Motor neuron (in vitro differentiated cells): ENCODE measurements around the gene SENP3. TPM values are rescaled to one million over a fixed set of nuclear protein-coding genes. Genes with fewer than 3 reads are reported as not detected.

Source experiments
- ATAC-seq, 8 experiments: fragments of 200-7000 bp; cut with Tn5 transposase; replicated peaks in 6 of 8; 2 replicates each; pipeline ENCODE4 v1.8.0; 2021; ENCODE audit warnings: mild to moderate bottlenecking in 8 of 8, moderate library complexity in 8 of 8
- H3K27ac ChIP-seq, 2 donors: fragments of 250-450 bp; sonication (Bioruptor Pico); 2 replicates each; pipeline ENCODE4 v1.9.0; 2021; ENCODE audit warnings: antibody characterized with exemption in 2 of 2, mild to moderate bottlenecking in 2 of 2, moderate library complexity in 1 of 2
- H3K4me1 ChIP-seq, 2 donors: fragments of 250-450 bp; sonication (Bioruptor Pico); replicated peaks in 1 of 2; 2 replicates each; pipeline ENCODE4 v1.6.1; 2021; ENCODE audit warnings: antibody characterized with exemption in 2 of 2, mild to moderate bottlenecking in 2 of 2, moderate library complexity in 1 of 2
- H3K4me3 ChIP-seq, 5 donors: fragments of 250-450 bp; sonication (Bioruptor Pico); 2 replicates each; pipeline ENCODE4 v1.9.0; 2021; ENCODE audit warnings: antibody characterized with exemption in 5 of 5, mild to moderate bottlenecking in 5 of 5, moderate library complexity in 4 of 5
- WGBS, 10 experiments: fragments of 450-650 bp; shearing (Covaris generic); methylation state at CpG; one replicate each; pipeline ENCODE4 v1.0.0; 2022; 5-methylcytosine and 5-hydroxymethylcytosine counted together
- in situ Hi-C, 9 experiments: fragments of 400-800 bp; cut with MboI; loops; one replicate each; pipeline ENCODE4 v1.15.0; 2021; ENCODE audit warnings: low sequenced_read_pairs in 9 of 9, low pct_unique_long_range_greater_than_20kb in 2 of 9; ENCODE audit not compliant: unreplicated experiment in 9 of 9
- total RNA-seq, 8 experiments: library from RNA; unstranded; fragments of 300-600 nt; gene quantifications; 2 replicates each; pipeline versions ENCODE4 v1.2.3 to v1.2.4, GENCODE V29; 2022

Gene SENP3
- total RNA-seq, 8 experiments from 2014 or later, result 37.9 to 75.0 (median 50.2) TPM

DNA sequence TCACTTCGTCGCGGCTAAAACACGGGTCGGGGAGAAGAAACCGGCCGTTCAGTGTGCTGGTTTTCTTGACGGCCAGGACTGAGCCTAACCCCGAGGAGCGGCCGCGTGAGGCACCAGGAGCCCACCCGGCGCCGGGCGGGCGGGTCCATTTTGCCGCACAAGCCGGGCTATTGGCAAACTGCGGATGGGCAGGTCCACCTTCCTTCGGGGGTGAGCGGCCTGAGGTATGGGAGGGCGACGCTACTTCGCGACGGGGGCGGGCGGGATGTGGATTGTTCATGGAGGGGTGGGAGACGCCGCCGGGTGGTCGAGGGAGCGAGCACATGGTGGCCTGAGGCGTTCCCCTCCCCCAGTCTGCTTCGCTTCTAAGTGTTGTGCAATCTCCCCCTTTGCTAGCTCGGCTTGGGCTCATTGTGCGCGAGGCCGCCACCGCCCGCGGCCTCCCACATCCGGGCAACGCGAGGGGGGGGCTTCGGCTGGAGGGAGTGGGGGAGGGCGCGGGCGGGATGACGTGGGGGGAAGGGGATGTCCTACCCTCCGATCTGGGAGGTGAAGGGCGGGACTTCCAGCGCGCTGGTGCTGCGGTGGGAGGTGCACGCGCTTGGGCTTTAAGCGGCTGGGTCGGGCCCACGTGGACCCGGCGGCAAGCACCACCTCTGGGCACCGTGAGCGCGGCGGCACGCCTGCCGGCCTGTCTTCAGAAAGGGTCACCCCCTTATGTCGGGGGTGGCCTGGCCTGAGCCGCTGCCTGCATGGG is 11.8 kb downstream of the SENP3 start:
- WGBS, 10 experiments, result 0 to 2% methylated on average over 8 to 10 of the region's 71 CpGs; no CpG with 5 or more reads in 8 of the 10 experiments
- Histone ChIP-seq H3K27ac (peak overlapping the region; percentile 85 to 95), H3K4me1 (peaks cover 16 to 17% of the 10 kb centered on the region in 2 donors), H3K4me3 (peak overlapping the region; percentile 74 to 95 (median 85))
- ATAC-seq, result peak; percentile 9 to 60 (median 48)
- in situ Hi-C loops, result loop anchor here in 1 of 9 experiments (25.0 kb wide), 1 partner anchor 536 kb away; the partner anchor contains the start of genes SLC16A11 and SLC16A13

DNA sequence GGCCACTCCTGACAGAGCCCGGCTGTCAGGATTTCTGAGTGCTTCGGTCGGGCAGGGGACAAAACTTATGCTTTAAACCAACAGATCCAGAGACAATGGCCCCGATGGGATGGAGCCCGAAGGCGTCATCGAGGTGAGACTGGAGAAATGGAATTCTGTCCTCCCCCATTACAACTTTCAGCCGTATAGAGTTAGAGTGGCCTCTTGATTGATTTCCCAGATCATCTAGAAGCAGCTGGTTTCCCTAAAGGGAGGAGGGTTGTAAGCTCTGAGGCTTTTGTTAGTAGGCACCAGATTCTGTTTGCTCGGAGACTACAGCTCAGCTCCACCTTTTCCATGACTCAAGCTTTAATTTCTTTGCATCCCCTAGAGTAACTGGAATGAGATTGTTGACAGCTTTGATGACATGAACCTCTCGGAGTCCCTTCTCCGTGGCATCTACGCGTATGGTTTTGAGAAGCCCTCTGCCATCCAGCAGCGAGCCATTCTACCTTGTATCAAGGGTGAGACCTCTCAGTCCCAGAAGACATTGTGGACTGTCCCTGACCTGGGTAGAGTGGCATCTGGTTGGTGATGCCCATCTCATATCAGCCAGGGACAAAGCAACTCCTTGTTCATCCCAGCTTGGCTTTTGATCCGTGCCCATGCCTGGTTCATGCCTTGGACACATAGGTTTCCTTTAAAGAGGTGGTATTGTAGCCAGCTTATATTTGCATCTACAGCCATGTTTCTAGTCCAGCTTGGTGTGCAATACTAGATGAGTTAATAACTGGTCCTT is 12.6 kb downstream of the SENP3 start:
- Histone ChIP-seq H3K27ac (peak overlapping the region; percentile 85 to 95), H3K4me3 (peak overlapping the region; percentile 74 to 95 (median 85)), H3K4me1 (peaks cover 16 to 18% of the 10 kb centered on the region in 2 donors)
- WGBS, 10 experiments, result 0 to 40% (median 21%) methylated on average over 1 to 11 of the region's 15 CpGs; no CpG with 5 or more reads in 2 of the 10 experiments
- no peak for ATAC-seq
- in situ Hi-C loops, result loop anchor here in 1 of 9 experiments (25.0 kb wide), 1 partner anchor 537 kb away; the partner anchor contains the start of genes SLC16A11 and SLC16A13

DNA sequence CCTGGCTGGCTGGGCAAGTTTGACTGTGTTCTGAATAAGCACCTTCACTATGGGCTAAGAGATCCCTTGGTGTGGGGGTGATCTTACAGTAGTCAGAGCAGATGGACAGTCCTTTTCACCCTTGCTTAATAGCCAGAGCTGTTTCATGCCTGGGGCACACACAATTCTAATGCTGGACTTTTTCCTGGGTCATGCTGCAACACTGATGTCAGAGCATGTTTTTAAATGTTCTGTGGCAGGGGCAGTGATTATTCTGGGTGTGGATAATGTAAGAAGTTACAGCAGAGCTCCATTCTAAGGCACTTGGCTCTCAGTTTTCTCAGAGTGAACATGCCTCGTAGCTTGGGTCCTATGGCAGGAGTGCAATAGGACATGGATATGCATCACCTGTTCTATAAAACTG is 13.8 kb downstream of the SENP3 start:
- WGBS, 10 experiments, result 75 to 100% (median 86%) methylated on average over 1 of the region's 1 CpG; no CpG with 5 or more reads in 7 of the 10 experiments
- in situ Hi-C loops, result no loop called here
- H3K4me3 ChIP-seq, result no peak overlapping the region
- no peak overlapping the region for H3K27ac ChIP-seq
- peaks cover 16 to 21% of the 10 kb centered on the region in 2 donors for H3K4me1 ChIP-seq
- no peak for ATAC-seq

DNA sequence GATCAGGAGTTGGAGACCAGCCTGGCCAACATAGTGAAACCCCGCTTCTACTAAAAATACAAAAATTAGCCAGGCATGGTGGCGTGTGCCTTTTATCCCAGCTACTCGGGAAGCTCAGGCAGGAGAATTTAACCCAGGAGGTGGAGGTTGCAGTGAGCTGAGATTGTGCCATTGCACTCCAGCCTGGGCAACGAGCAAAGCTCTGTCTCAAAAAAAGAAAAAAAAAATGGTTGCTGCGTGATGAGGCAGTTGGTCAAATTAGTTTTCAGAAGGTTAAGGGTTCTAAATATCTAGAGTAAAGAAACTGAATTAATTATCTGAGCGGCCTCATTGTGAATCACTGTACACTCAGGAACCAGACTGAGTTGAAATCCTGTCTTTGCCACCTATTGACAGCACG is 14.2 kb downstream of the SENP3 start:
- no peak for ATAC-seq
- in situ Hi-C loops, result no loop called here
- WGBS, 10 experiments, result 66 to 100% (median 95%) methylated on average over 1 to 7 of the region's 7 CpGs; no CpG with 5 or more reads in 1 of the 10 experiments
- no peak overlapping the region for H3K4me3 ChIP-seq
- H3K27ac ChIP-seq, result no peak overlapping the region
- H3K4me1 ChIP-seq, result peaks cover 16 to 21% of the 10 kb centered on the region in 2 donors

DNA sequence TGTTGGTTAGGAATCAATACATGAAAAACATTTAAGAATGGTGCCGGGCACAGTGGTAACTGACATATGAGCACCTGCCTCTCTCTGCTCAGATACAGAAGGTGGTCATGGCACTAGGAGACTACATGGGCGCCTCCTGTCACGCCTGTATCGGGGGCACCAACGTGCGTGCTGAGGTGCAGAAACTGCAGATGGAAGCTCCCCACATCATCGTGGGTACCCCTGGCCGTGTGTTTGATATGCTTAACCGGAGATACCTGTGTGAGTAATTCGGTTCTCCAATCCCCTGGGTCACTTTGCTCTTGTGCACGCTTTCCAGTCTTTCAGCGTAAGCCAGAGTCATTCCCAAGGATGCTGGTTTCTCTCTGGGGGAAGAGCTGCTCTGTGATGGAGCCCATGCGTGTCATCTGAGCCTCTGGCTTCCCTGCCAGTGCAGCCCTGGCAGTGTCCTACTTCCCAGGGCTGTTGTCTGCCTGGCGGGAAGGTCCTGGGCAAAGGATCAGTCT is 14.8 kb downstream of the SENP3 start:
- WGBS, 10 experiments, result 62 to 100% (median 91%) methylated on average over 2 to 6 of the region's 14 CpGs; no CpG with 5 or more reads in 2 of the 10 experiments
- Histone ChIP-seq H3K27ac (no peak overlapping the region), H3K4me3 (no peak overlapping the region), H3K4me1 (peaks cover 18 to 20% of the 10 kb centered on the region in 2 donors)
- in situ Hi-C loops, result no loop called here
- ATAC-seq, result no peak

DNA sequence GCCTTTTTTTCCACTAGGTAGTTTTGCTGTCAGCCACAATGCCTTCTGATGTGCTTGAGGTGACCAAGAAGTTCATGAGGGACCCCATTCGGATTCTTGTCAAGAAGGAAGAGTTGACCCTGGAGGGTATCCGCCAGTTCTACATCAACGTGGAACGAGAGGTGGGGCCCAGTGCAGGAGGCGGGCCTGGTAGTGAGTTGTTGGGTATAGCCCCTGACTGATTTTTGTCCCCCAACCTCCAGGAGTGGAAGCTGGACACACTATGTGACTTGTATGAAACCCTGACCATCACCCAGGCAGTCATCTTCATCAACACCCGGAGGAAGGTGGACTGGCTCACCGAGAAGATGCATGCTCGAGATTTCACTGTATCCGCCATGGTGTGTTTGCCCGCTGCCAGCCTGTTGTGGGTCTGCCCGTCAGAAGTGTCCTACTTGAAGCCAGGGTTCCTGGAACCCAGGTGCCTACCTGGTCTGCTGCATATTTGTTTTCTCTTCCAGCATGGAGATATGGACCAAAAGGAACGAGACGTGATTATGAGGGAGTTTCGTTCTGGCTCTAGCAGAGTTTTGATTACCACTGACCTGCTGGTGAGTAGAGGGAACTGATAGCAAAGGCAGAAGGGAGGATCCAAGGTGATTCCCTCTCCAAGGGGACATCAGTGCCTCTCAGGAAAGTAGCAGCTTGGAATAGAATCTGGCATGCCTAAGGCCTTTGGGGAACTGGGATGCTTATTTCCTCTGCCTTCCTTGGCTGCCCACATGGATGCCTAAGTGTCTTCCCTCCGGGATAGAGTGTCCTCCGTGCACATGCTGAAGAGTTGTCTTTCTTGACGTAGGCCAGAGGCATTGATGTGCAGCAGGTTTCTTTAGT is 15.8 kb downstream of the SENP3 start:
- WGBS, 10 experiments, result 67 to 100% (median 90%) methylated on average over 1 to 7 of the region's 17 CpGs; no CpG with 5 or more reads in 2 of the 10 experiments
- no peak overlapping the region for H3K4me3 ChIP-seq
- in situ Hi-C loops, result no loop called here
- no peak for ATAC-seq
- no peak overlapping the region for H3K27ac ChIP-seq
- H3K4me1 ChIP-seq, result peaks cover 22 to 28% of the 10 kb centered on the region in 2 donors

DNA sequence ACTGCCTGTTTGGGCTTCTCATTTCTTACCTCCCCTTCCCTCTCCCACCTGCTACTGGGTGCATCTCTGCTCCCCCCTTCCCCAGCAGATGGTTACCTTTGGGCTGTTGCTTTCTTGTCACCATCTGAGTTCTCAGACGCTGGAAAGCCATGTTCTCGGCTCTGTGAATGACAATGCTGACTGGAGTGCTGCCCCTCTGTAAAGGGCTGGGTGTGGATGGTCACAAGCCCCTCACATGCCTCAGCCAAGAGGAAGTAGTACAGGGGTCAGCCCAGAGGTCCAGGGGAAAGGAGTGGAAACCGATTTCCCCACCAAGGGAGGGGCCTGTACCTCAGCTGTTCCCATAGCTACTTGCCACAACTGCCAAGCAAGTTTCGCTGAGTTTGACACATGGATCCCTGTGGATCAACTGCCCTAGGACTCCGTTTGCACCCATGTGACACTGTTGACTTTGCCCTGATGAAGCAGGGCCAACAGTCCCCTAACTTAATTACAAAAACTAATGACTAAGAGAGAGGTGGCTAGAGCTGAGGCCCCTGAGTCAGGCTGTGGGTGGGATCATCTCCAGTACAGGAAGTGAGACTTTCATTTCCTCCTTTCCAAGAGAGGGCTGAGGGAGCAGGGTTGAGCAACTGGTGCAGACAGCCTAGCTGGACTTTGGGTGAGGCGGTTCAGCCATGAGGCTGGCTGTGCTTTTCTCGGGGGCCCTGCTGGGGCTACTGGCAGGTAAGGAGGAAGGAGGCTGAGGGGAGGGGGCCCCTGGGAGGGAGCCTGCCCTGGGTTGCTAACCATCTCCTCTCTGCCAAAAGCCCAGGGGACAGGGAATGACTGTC is 17.5 kb downstream of the SENP3 start, which contains the start of gene CD68:
CD68 (plus strand) TSS at position 638 of the 833 bp plus-strand sequence; CDS start at position 678, 40 bp downstream.
- peaks cover 29 to 34% of the 10 kb centered on the region in 2 donors for H3K4me1 ChIP-seq
- 0 to 70% (median 16%) methylated on average over 1 to 6 of the region's 7 CpGs; no CpG with 5 or more reads in 3 of the 10 experiments for WGBS, 10 experiments
- peak within 1 kb of the TSS in 1 of 5 donors; percentile 4 for H3K4me3 ChIP-seq
- ATAC-seq, result peak; percentile 14 to 51 (median 35)
- peak within 1 kb of the TSS in 1 of 2 donors; percentile 55 for H3K27ac ChIP-seq
- in situ Hi-C loops, result no loop called here

DNA sequence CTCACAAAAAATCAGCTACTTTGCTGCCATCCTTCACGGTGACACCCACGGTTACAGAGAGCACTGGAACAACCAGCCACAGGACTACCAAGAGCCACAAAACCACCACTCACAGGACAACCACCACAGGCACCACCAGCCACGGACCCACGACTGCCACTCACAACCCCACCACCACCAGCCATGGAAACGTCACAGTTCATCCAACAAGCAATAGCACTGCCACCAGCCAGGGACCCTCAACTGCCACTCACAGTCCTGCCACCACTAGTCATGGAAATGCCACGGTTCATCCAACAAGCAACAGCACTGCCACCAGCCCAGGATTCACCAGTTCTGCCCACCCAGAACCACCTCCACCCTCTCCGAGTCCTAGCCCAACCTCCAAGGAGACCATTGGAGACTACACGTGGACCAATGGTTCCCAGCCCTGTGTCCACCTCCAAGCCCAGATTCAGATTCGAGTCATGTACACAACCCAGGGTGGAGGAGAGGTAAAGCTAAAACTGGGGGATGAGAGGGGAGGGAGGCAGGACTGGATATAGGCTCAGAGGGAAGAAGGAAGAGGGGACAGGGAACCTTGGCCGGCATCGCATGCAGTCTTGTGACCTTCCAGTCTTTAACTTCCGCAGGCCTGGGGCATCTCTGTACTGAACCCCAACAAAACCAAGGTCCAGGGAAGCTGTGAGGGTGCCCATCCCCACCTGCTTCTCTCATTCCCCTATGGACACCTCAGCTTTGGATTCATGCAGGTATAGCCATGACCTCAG is 18.3 kb downstream of the SENP3 start:
- 20 to 94% (median 77%) methylated on average over 1 to 5 of the region's 12 CpGs; no CpG with 5 or more reads in 7 of the 10 experiments for whole genome bisulfite sequencing, 10 experiments
- H3K4me3 ChIP-seq, result peak overlapping the region in 1 of 5 donors; percentile 4
- ATAC-seq, result peak in 3 of 8 experiments; percentile 0 to 3 (median 0)
- peaks cover 29 to 32% of the 10 kb centered on the region in 2 donors for H3K4me1 ChIP-seq
- in situ Hi-C loops, result no loop called here
- peak overlapping the region in 1 of 2 donors; percentile 55 for H3K27ac ChIP-seq

DNA sequence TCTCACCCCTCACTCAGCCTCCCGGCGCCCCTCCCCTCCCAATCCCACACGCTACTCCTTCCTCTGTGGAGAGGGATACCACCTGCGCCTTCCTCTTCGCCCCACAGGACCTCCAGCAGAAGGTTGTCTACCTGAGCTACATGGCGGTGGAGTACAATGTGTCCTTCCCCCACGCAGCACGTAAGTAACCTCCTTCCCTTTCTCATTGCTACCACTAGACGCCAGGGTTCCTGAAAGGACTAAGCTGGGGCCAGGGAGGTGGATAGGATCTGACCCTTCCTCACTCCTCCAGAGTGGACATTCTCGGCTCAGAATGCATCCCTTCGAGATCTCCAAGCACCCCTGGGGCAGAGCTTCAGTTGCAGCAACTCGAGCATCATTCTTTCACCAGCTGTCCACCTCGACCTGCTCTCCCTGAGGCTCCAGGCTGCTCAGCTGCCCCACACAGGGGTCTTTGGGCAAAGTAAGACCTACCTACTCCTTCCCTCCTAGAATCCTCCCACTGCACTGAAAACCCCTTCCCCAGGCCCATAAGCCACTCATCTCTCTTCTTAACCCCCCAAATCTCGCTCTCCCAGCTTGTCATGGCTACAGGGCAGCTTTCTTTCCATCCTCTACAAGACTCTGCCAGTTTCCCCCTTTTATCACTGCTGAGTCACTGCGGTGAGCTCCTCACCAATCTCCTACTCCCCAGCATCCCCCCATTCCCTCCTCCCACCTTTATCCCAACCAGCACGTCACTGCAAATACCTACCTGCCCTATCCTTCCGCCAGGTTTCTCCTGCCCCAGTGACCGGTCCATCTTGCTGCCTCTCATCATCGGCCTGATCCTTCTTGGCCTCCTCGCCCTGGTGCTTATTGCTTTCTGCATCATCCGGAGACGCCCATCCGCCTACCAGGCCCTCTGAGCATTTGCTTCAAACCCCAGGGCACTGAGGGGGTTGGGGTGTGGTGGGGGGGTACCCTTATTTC is 19.2 kb downstream of the SENP3 start:
- in situ Hi-C loops, result no loop called here
- ATAC-seq, result no peak
- Histone ChIP-seq H3K27ac (no peak overlapping the region), H3K4me1 (peaks cover 24 to 29% of the 10 kb centered on the region in 2 donors), H3K4me3 (no peak overlapping the region)
- WGBS, 10 experiments, result 20 to 100% (median 91%) methylated on average over 1 to 17 of the region's 23 CpGs; no CpG with 5 or more reads in 2 of the 10 experiments
